Activated T-helper 1 cell treated with anti-CD3 and anti-CD28 coated beads, Interleukin-12 subunit alpha, Interleukin-12 subunit beta, Interleukin-2, Interleukin-4 antibody, amounts not matched to agents 30 ng/mL and 10 ng/mL and 1 ng/mL, durations not matched to agents 14 hours and 24 hours and 36 hours (primary cell): Measurements from ENCODE around the gene PERM1. TPM values are rescaled to one million over a fixed set of nuclear protein-coding genes. Genes with fewer than 3 reads are reported as not detected.

Experiments
- DNase-seq: peaks from one replicate; pipeline ENCODE4 v3.0.0; 2021; ENCODE audit warnings: low spot score
- H3K27ac Mint-ChIP-seq: one replicate; pipeline ENCODE4 v1.8.0; 2021; ENCODE audit warnings: mild to moderate bottlenecking, mixed read lengths
- H3K27me3 Mint-ChIP-seq: one replicate; pipeline ENCODE4 v1.8.0; 2022; ENCODE audit warnings: mild to moderate bottlenecking, moderate library complexity, mixed read lengths; ENCODE audit not compliant: insufficient read depth
- H3K36me3 Mint-ChIP-seq: one replicate; pipeline ENCODE4 v1.8.0; 2021; ENCODE audit warnings: low read depth, mixed read lengths
- H3K4me1 Mint-ChIP-seq: one replicate; pipeline ENCODE4 v1.8.0; 2021; ENCODE audit warnings: low read depth, mixed read lengths
- H3K4me3 Mint-ChIP-seq: one replicate; pipeline ENCODE4 v1.8.0; 2021; ENCODE audit warnings: mild to moderate bottlenecking, moderate library complexity, mixed read lengths
- H3K9me3 Mint-ChIP-seq: one replicate; pipeline ENCODE4 v1.8.0; 2021; ENCODE audit warnings: mixed read lengths
- intact Hi-C: fragments of 100-400 bp; cut with micrococcal nuclease; formaldehyde crosslinking; loops from one replicate; pipeline ENCODE4 v1.15.1; 2024
- total RNA-seq: library from RNA; stranded (reverse); gene quantifications from 2 replicates; pipeline ENCODE4 v1.2.3, GENCODE V29; 2022

The PERM1 gene
- total RNA-seq, 1 donor from 2014 or later, result not detected

DNA sequence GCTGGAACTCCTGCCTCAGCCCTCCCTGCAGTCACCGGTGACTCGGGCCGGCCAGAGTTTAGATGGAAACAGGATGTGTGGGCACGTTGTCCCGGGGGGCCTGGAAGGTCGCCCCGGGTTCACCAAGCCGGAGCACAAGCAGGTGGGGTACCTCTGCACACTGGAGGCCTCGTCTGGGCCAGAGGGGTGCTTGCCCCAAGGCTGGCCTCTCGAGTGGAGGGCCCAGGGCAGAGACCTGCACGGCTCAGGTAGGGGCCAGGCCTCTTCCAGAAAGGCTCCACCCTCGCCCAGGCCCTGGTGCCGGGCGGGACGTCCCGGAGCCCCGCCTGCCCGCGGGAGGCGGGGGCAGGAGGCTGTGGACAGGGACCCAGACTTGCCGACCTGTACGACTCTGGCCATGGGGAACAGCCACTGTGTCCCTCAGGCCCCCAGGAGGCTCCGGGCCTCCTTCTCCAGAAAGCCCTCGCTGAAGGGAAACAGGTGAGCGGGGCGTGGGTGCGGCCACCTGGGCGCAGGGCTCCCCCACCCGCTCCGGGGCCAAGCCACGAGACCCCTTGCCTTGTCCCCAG lies 15.7 kb downstream of the PERM1 start, which contains the start of gene PLEKHN1:
PLEKHN1 (plus strand) TSS at position 348 of the 569 bp plus-strand sequence; CDS start at position 398, 50 bp downstream.
- intact Hi-C loops, result no loop called here
- Mint-ChIP-seq H3K27me3 (peaks cover 4% of the 10 kb centered on the region), H3K4me1 (no peaks in the 10 kb centered on the region), H3K4me3 (peak within 1 kb of the TSS; percentile 76), H3K27ac (peak within 1 kb of the TSS; percentile 44), H3K9me3 (no peaks in the 10 kb centered on the region), H3K36me3 (no peaks in the 10 kb centered on the region)
- DNase-seq, result no peak

DNA sequence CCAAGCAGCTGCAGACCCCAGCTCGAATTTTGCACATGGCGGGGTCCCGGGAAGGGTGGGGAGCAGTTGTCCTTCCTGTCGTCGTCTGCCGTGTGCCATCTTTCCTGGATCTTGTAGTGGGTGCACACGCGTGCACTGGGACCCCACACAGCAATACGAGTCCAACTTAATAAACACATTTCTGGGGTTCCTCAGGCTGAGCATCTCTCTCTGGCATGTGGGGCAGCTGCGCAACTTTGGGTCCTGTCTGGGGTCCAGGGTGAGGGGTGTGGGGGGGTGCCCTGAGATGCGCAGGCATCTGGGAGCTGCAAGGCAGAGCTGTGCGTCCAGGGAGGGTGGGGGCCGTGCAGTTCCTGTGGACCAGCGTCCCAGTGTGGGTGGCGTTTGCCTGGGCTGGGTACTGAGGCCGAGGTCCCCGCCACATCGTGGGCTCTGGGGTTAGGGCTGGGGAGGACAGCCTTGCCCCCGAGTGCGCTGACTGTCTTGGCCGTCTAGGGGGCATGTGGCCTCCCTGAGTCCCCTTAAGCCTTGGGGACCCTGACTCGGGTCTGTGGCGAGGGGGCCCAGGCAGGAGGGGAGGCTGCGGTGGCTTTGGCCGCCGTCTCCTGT lies 16.3 kb downstream of the PERM1 start:
- Mint-ChIP-seq H3K4me3 (no peak overlapping the region), H3K36me3 (no peaks in the 10 kb centered on the region), H3K27me3 (peaks cover 4% of the 10 kb centered on the region), H3K4me1 (no peaks in the 10 kb centered on the region), H3K9me3 (no peaks in the 10 kb centered on the region), H3K27ac (peak overlapping the region; percentile 29)
- intact Hi-C loops, result no loop called here
- no peak for DNase-seq

GRCh38 chr1:964691-965525 lies 17.0 kb downstream of the PERM1 start:
- H3K9me3 Mint-ChIP-seq, result no peaks in the 10 kb centered on the region
- no peak overlapping the region for H3K4me3 Mint-ChIP-seq
- H3K36me3 Mint-ChIP-seq, result no peaks in the 10 kb centered on the region
- no peak for DNase-seq
- intact Hi-C loops, result no loop called here
- no peak overlapping the region for H3K27ac Mint-ChIP-seq
- H3K27me3 Mint-ChIP-seq, result peaks cover 6% of the 10 kb centered on the region
- no peaks in the 10 kb centered on the region for H3K4me1 Mint-ChIP-seq

DNA sequence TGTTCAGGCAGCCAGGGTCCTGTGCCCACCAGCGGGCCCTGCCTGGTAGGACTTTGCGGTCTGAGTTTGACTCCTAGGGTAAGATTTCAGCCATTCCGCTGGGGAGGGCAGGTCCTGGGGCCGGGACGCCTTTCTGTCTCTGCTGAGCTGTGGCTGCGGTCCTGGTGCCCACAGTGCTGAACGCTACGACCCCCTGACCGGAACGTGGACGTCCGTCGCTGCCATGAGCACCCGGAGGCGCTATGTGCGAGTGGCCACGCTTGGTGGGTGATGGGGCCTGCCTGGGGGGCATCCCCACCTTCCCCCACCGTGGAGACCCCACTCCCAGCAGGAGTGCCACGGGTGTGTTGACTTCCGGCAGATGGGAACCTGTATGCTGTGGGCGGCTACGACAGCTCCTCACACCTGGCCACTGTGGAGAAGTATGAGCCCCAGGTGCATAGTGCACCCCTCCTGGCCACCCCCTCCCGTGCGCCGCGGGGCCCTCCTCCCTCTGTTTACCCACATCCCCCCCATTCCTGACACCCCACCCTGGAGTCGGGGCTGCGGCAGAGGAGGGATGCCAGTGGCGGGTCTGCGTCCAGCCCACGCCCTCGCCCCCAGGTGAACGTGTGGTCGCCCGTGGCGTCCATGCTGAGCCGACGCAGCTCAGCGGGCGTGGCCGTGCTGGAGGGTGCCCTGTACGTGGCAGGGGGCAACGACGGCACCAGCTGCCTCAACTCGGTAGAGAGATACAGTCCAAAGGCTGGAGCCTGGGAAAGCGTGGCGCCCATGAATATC lies 18.0 kb downstream of the PERM1 start:
- no peaks in the 10 kb centered on the region for H3K36me3 Mint-ChIP-seq
- H3K4me3 Mint-ChIP-seq, result peak overlapping the region; percentile 51
- no peaks in the 10 kb centered on the region for H3K9me3 Mint-ChIP-seq
- no peak overlapping the region for H3K27ac Mint-ChIP-seq
- intact Hi-C loops, result no loop called here
- no peaks in the 10 kb centered on the region for H3K4me1 Mint-ChIP-seq
- no peak for DNase-seq
- H3K27me3 Mint-ChIP-seq, result peaks cover 6% of the 10 kb centered on the region

DNA sequence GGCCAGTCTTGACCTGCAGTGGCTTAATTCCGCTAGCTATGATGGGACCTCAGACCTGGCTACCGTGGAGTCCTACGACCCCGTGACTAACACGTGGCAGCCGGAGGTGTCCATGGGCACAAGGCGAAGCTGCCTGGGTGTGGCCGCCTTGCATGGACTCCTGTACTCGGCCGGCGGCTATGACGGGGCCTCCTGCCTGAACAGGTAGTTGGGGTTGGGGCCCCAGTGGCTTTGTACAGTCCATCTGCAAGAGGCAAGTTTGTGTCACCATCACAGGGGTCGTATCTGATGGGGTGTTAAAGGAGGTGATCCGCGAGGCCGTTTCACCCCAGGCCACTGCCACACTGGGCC lies 18.6 kb downstream of the PERM1 start:
- Mint-ChIP-seq H3K9me3 (no peaks in the 10 kb centered on the region), H3K27ac (no peak overlapping the region), H3K4me1 (no peaks in the 10 kb centered on the region), H3K27me3 (peaks cover 3% of the 10 kb centered on the region), H3K4me3 (peak overlapping the region; percentile 51), H3K36me3 (peaks cover 1% of the 10 kb centered on the region)
- no peak for DNase-seq
- intact Hi-C loops, result no loop called here

DNA sequence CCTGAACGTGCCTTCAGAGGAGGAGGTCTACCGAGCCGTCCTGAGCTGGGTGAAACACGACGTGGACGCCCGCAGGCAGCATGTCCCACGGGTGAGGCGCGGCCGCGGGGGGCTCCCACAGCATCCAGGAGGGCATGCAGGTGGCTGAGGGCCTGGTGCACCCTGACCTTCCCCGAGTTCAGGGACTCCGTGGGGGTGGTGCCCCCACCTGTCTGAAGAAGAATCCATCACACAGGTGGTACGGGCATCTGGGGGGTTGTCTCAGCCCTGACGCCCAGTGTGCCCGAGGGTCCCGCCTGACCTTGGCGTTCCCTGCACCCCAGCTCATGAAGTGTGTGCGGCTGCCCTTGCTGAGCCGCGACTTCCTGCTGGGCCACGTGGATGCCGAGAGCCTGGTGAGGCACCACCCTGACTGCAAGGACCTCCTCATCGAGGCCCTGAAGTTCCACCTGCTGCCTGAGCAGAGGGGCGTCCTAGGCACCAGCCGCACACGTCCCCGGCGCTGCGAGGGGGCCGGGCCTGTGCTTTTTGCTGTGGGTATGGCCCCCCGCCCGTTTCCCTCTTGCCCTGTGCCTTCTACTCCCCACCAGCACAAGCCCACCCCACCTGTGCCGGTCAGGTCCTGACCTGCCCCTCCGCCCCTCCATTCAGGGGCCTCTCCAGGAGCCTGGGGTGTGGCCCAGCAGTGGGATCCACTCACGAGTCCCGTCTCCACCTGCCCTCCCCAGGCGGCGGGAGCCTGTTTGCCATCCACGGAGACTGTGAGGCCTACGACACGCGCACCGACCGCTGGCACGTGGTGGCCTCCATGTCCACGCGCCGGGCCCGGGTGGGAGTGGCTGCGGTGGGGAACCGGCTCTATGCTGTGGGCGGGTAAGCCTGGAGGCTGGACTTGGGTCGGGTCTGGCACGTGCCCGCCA lies 19.3 kb downstream of the PERM1 start:
- H3K27ac Mint-ChIP-seq, result peak overlapping the region; percentile 44
- peaks cover 3% of the 10 kb centered on the region for H3K4me1 Mint-ChIP-seq
- H3K4me3 Mint-ChIP-seq, result peak overlapping the region; percentile 74
- H3K9me3 Mint-ChIP-seq, result no peaks in the 10 kb centered on the region
- H3K27me3 Mint-ChIP-seq, result peaks cover 2% of the 10 kb centered on the region
- DNase-seq, result no peak
- H3K36me3 Mint-ChIP-seq, result peaks cover 1% of the 10 kb centered on the region
- intact Hi-C loops, result no loop called here

- no peak for DNase-seq
- Mint-ChIP-seq H3K4me3 (peak overlapping the region; percentile 74), H3K27ac (no peak overlapping the region), H3K36me3 (peaks cover 5% of the 10 kb centered on the region), H3K27me3 (peaks cover 2% of the 10 kb centered on the region), H3K4me1 (peaks cover 7% of the 10 kb centered on the region), H3K9me3 (no peaks in the 10 kb centered on the region)
- intact Hi-C loops, result no loop called here
Measured at GRCh38 chr1:961132-961669, 20.7 kb downstream of the PERM1 start.

DNA sequence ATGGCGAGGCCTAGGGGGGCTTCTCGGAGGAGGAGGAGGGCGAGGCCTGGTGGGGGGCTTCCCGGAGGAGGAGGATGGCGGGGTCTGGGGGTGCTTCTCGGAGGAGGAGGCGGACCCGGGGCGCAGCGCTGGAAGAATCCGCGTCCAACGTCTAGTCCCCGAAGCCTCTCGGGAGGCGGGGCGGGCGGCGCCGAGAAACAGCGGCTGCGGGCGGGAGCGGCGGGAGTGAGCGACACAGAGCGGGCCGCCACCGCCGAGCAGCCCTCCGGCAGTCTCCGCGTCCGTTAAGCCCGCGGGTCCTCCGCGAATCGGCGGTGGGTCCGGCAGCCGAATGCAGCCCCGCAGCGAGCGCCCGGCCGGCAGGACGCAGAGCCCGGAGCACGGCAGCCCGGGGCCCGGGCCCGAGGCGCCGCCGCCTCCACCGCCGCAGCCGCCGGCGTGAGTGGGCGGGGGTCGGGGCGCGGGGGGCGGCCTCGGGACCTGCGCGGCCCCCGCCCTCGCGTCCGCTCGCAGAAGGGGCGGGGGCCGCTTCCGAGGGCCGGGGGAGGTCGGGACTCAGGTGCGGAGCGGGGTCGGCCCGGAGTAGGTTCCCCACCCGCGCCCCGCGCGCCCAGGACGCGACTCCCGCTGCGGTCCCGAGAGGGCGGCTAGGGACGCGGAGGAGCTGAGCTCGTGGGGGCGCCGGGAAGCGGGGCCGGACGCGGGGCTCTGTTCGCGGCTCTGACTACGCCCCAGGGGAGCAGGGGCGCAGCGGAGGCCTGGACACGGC lies 21.3 kb downstream of the PERM1 start, which contains the start of gene KLHL17:
KLHL17 (plus strand) TSS at position 222 of the 769 bp plus-strand sequence; CDS start at position 332, 110 bp downstream.
- peak within 1 kb of the TSS; percentile 40 for H3K27ac Mint-ChIP-seq

GRCh38 chr1:959731-960362 lies 22.0 kb downstream of the PERM1 start:
- peak overlapping the region; percentile 40 for H3K27ac Mint-ChIP-seq
- H3K27me3 Mint-ChIP-seq, result peaks cover 2% of the 10 kb centered on the region
- intact Hi-C loops, result loop anchor here (1.0 to 5.0 kb wide), 4 partner anchors 7 to 347 kb away; partner anchors contain the start of genes ACAP3 and PUSL1
- H3K4me1 Mint-ChIP-seq, result peaks cover 7% of the 10 kb centered on the region
- H3K36me3 Mint-ChIP-seq, result peaks cover 11% of the 10 kb centered on the region
- H3K4me3 Mint-ChIP-seq, result peak overlapping the region; percentile 97
- no peaks in the 10 kb centered on the region for H3K9me3 Mint-ChIP-seq
- no peak for DNase-seq

More for the DNA sequence above, 21.3 kb downstream of the PERM1 start, which contains the start of gene KLHL17:
- peak; percentile 77 for DNase-seq
- intact Hi-C loops, result loop anchor here (1.0 kb wide), 1 partner anchor 99 kb away; no protein-coding TSS in a partner anchor
- peak within 1 kb of the TSS; percentile 97 for H3K4me3 Mint-ChIP-seq
- peaks cover 2% of the 10 kb centered on the region for H3K27me3 Mint-ChIP-seq
- H3K36me3 Mint-ChIP-seq, result peaks cover 5% of the 10 kb centered on the region
- no peaks in the 10 kb centered on the region for H3K9me3 Mint-ChIP-seq
- peaks cover 7% of the 10 kb centered on the region for H3K4me1 Mint-ChIP-seq

DNA sequence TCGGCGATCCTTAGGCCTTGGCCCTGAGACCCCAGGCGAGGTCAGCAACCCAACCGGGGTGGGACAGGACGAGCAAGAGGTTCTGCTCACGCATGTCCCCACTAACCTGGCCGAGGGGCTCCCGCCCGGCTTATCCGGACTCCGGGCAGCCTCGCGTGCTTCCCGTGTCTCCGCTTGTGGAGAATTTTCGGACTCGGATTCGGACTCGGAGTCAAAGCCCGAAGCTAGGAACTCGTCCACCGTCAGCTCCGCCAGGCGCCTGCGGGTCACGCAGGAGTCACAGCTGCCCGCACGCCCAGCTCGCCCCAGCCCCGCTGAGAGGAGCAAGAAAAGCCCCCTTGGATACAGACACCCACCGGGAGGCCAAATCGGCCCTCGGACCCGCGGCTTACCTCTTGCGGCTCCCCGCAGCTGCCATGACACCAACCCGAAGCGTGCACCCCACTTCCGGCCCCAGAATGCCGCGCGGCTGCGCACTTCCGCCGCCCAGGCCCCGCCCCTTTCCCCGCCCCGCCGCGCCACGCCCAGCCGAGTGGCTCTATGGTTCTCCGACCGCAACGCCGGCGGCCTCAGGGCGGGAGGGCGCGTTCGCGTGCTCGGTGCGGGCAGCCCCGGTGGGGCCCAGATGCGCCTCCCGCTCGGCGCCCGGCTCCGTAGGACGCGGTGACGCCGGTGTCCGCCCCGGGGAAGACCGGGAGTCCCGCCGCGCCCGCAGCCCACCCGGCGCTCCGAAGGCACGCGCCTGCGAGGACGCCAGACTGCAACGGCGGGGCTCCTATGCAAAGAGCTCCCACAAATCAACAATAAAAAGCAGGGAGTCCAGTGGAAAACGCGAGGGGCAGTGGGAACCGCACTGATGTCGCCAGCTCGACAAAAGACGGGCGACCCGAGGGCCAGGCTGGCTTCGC lies 22.8 kb downstream of the PERM1 start, which contains the start of gene NOC2L:
NOC2L (minus strand) TSS at position 434 of the 908 bp plus-strand sequence; CDS start at position 418, 16 bp downstream.
- Mint-ChIP-seq H3K36me3 (peaks cover 16% of the 10 kb centered on the region), H3K4me3 (peak within 1 kb of the TSS; percentile 97), H3K27me3 (peaks cover 2% of the 10 kb centered on the region), H3K27ac (peak within 1 kb of the TSS; percentile 79), H3K9me3 (no peaks in the 10 kb centered on the region), H3K4me1 (peaks cover 7% of the 10 kb centered on the region)
- intact Hi-C loops, result loop anchor here (1.0 to 5.0 kb wide), 3 partner anchors 8 to 348 kb away; partner anchors contain the start of genes ACAP3 and PUSL1
- peak; percentile 88 for DNase-seq
